GDM1 (cell line): ENCODE results near the gene MESD.

Experiments
- DNase-seq: peaks from one replicate; lab custom pipeline; 2025; lab: John Stamatoyannopoulos, UW

The MESD gene

GRCh38 chr15:80991421-80991820, 1.8 kb upstream of the MESD start:
- DNase-seq: no peak

- no peak for DNase-seq
Measured at GRCh38 chr15:80990955-80991354, 1.3 kb upstream of the MESD start.

GRCh38 chr15:80989081-80989517, 520 bp downstream of the MESD start:
- no peak for DNase-seq

GRCh38 chr15:80988148-80988796, 1.3 kb downstream of the MESD start:
- no peak for DNase-seq

- no peak for DNase-seq
Measured at GRCh38 chr15:80986487-80986886, 3.1 kb downstream of the MESD start.

- DNase-seq: no peak
Measured at GRCh38 chr15:80985981-80986380, 3.6 kb downstream of the MESD start.

- peak; percentile 71 for DNase-seq
Measured at GRCh38 chr15:80984856-80985255, 4.8 kb downstream of the MESD start.

- DNase-seq: no peak
Measured at GRCh38 chr15:80982839-80983238, 6.8 kb downstream of the MESD start.

- no peak for DNase-seq
Measured at GRCh38 chr15:80982205-80982604, 7.4 kb downstream of the MESD start.

- no peak for DNase-seq
Measured at GRCh38 chr15:80979538-80980200, 9.9 kb downstream of the MESD start.

- DNase-seq: no peak
Measured at GRCh38 chr15:80978685-80979329, 10.8 kb downstream of the MESD start.

GRCh38 chr15:80977627-80978036, 12.0 kb downstream of the MESD start:
- peak; percentile 32 for DNase-seq

- no peak for DNase-seq
Measured at GRCh38 chr15:80976851-80977250, 12.8 kb downstream of the MESD start.

GRCh38 chr15:80974914-80975313, 14.7 kb downstream of the MESD start:
- no peak for DNase-seq

- no peak for DNase-seq
Measured at GRCh38 chr15:80972276-80972675, 17.3 kb downstream of the MESD start.

GRCh38 chr15:80971143-80971542, 18.5 kb downstream of the MESD start:
- DNase-seq: no peak

- no peak for DNase-seq
Measured at GRCh38 chr15:80970658-80971057, 19.0 kb downstream of the MESD start.

- DNase-seq: no peak
Measured at GRCh38 chr15:80970018-80970657, 19.5 kb downstream of the MESD start.

- DNase-seq: no peak
Measured at GRCh38 chr15:80969316-80969715, 20.3 kb downstream of the MESD start.

- no peak for DNase-seq
Measured at GRCh38 chr15:80967991-80968510, 21.6 kb downstream of the MESD start.

GRCh38 chr15:80967451-80967850, 22.2 kb downstream of the MESD start:
- no peak for DNase-seq

- no peak for DNase-seq
Measured at GRCh38 chr15:80966431-80967197, 23.0 kb downstream of the MESD start.
